B cell (primary cell): Measurements from ENCODE around the gene IGSF9B. TPM values are rescaled to one million over a fixed set of nuclear protein-coding genes. Genes with fewer than 3 reads are reported as not detected.
"Not testable (repeated sequence)": the region's sequence is repeated elsewhere in the genome, so short reads cannot be mapped to it uniquely, and the experiment has no call there.

Experiments used
- ATAC-seq: fragments of 200-7000 bp; cut with Tn5 transposase; one replicate; pipeline ENCODE4 v1.10.0; 2021; ENCODE audit warnings: low read depth, mild to moderate bottlenecking, moderate number of reproducible peaks, moderate library complexity
- CTCF ChIA-PET: fragments of 350-600 bp; sonication (Branson Sonifier 250); formaldehyde crosslinking; loops from one replicate; lab custom pipeline; 2021; ENCODE audit warnings: antibody characterized with exemption, inconsistent platforms; lab: Charles Lee
- POLR2A ChIA-PET: fragments of 350-600 bp; sonication (Branson Sonifier 250); formaldehyde crosslinking; loops from one replicate; lab custom pipeline; 2021; ENCODE audit warnings: antibody characterized with exemption; lab: Charles Lee
- DNase-seq: peaks from one replicate; pipeline ENCODE4 v3.0.0; 2013
- H2AFZ ChIP-seq: 2 replicates; pipeline ENCODE4 v1.6.1; 2012; ENCODE audit warnings: mild to moderate bottlenecking, low read depth, low read length; ENCODE audit not compliant: insufficient read depth, poor library complexity, severe bottlenecking
- H3K27ac ChIP-seq, 2 donors: 1 replicate in 1 of 2; 2 replicates in 1 of 2; pipeline ENCODE4 v1.5.1; 2012 to 2013; ENCODE audit warnings: low read length in 2 of 2, mild to moderate bottlenecking in 2 of 2, moderate library complexity in 1 of 2
- H3K27me3 ChIP-seq, 4 experiments: fragments of 200-600 bp in 1 of 4; sonication (generic) in 1 of 4; replicated peaks in 1 of 4; 1 replicate in 2 of 4; 2 replicates in 2 of 4; pipeline versions ENCODE4 v1.6.1 to v1.7.0; 2013 to 2016; ENCODE audit warnings: low read length in 3 of 4, mild to moderate bottlenecking in 2 of 4, mixed read lengths in 1 of 4, moderate library complexity in 1 of 4; ENCODE audit not compliant: insufficient read depth in 4 of 4, control insufficient read depth in 3 of 4; ENCODE audit errors: control extremely low read depth in 1 of 4
- H3K36me3 ChIP-seq, 2 experiments: replicated peaks in 1 of 2; 1 replicate in 1 of 2; 2 replicates in 1 of 2; pipeline versions ENCODE4 v1.6.1 to v1.7.1; 2013; ENCODE audit warnings: low read length in 1 of 2; ENCODE audit not compliant: insufficient read depth in 2 of 2, control insufficient read depth in 1 of 2; ENCODE audit errors: control extremely low read depth in 1 of 2, extremely low read depth in 1 of 2
- H3K4me1 ChIP-seq, 2 donors: fragments of 200-600 bp in 1 of 2; sonication (generic) in 1 of 2; 1 replicate in 1 of 2; 2 replicates in 1 of 2; pipeline versions ENCODE4 v1.5.1 to v1.6.1; 2013 to 2017; ENCODE audit warnings: low read length in 2 of 2; ENCODE audit not compliant: control insufficient read depth in 2 of 2, insufficient read depth in 2 of 2
- H3K4me2 ChIP-seq: replicated peaks from 2 replicates; pipeline ENCODE3; 2012; ENCODE audit warnings: mild to moderate bottlenecking, low read depth, low read length; ENCODE audit not compliant: poor library complexity, severe bottlenecking
- H3K4me3 ChIP-seq, 5 experiments: fragments of 200-600 bp in 1 of 5; sonication (generic) in 1 of 5; 1 replicate in 3 of 5; 2 replicates in 2 of 5; pipeline versions ENCODE4 v1.5.1 to v1.7.0; 2011 to 2016; ENCODE audit warnings: low read length in 4 of 5, mild to moderate bottlenecking in 4 of 5, low read depth in 2 of 5, control low read depth in 1 of 5, moderate library complexity in 1 of 5; ENCODE audit not compliant: insufficient read depth in 1 of 5; ENCODE audit errors: control extremely low read depth in 1 of 5, extremely low read depth in 1 of 5
- H3K79me2 ChIP-seq: fragments of 200-600 bp; sonication (generic); one replicate; pipeline ENCODE4 v1.6.0; 2016; ENCODE audit warnings: low read length; ENCODE audit not compliant: control insufficient read depth, insufficient read depth
- H3K9ac ChIP-seq: fragments of 200-600 bp; sonication (generic); 2 replicates; pipeline ENCODE4 v1.6.1; 2017; ENCODE audit warnings: mild to moderate bottlenecking, low read length, moderate library complexity
- H3K9me3 ChIP-seq, 3 donors: one replicate each; pipeline versions ENCODE4 v1.6.1 to v1.7.1; 2013; ENCODE audit warnings: low read length in 2 of 3; ENCODE audit not compliant: control insufficient read depth in 2 of 3, insufficient read depth in 1 of 3; ENCODE audit errors: control extremely low read depth in 1 of 3
- H4K20me1 ChIP-seq: 2 replicates; pipeline ENCODE4 v1.6.0; 2012; ENCODE audit warnings: mild to moderate bottlenecking, low read length; ENCODE audit not compliant: insufficient read depth, control insufficient read depth, poor library complexity, severe bottlenecking
- H3K27ac Mint-ChIP-seq: one replicate; pipeline ENCODE4 v1.8.0; 2021; ENCODE audit warnings: mixed read lengths
- H3K27me3 Mint-ChIP-seq: one replicate; pipeline ENCODE4 v1.8.0; 2021; ENCODE audit warnings: mixed read lengths
- H3K4me1 Mint-ChIP-seq: one replicate; pipeline ENCODE4 v1.8.0; 2021; ENCODE audit warnings: mixed read lengths
- H3K4me3 Mint-ChIP-seq: one replicate; pipeline ENCODE4 v1.8.0; 2021; ENCODE audit warnings: mixed read lengths
- H3K9me3 Mint-ChIP-seq: one replicate; pipeline ENCODE4 v1.8.0; 2022; ENCODE audit warnings: mixed read lengths; ENCODE audit not compliant: insufficient read depth
- EZH2 ChIP-seq: IDR thresholded peaks from 2 replicates; pipeline ENCODE4 v1.6.1; 2012; ENCODE audit warnings: borderline replicate concordance, low read depth, mild to moderate bottlenecking, moderate library complexity, low read length; ENCODE audit not compliant: insufficient read depth, poor library complexity, severe bottlenecking
- WGBS: methylation state at CpG from one replicate; pipeline ENCODE4 v1.1.5; 2013; ENCODE audit warnings: missing lambda C conversion rate; ENCODE audit not compliant: insufficient coverage; 5-methylcytosine and 5-hydroxymethylcytosine counted together
- intact Hi-C: fragments of 100-400 bp; cut with micrococcal nuclease; formaldehyde crosslinking; loops from one replicate; pipeline ENCODE4 v1.10.0; 2022
- polyA plus RNA-seq: library from polyadenylated mRNA; depleted of rRNA; stranded (reverse); fragments of >200 nt; gene quantifications from 2 replicates; pipeline ENCODE4 v1.2.3, GENCODE V29; 2012
- total RNA-seq, 2 donors: library from RNA; stranded (reverse); fragments of 120-200 nt in 1 of 2; gene quantifications; 1 replicate in 1 of 2; 2 replicates in 1 of 2; pipeline versions ENCODE4 v1.2.3 to v1.2.4, GENCODE V29; 2013 to 2022
- TF ChIP-seq, protein P1 (sequence below): fragments of 200-600 bp; IDR thresholded peaks from one replicate; pipeline ENCODE4 v1.8.0; 2022; ENCODE audit warnings: antibody characterized with exemption, mild to moderate bottlenecking

IGSF9B gene
- total and polyA plus RNA-seq, 2 donors (not counting 1 experiment from before 2014, with no cell fraction given), result 0.15 to 0.37 TPM

DNA sequence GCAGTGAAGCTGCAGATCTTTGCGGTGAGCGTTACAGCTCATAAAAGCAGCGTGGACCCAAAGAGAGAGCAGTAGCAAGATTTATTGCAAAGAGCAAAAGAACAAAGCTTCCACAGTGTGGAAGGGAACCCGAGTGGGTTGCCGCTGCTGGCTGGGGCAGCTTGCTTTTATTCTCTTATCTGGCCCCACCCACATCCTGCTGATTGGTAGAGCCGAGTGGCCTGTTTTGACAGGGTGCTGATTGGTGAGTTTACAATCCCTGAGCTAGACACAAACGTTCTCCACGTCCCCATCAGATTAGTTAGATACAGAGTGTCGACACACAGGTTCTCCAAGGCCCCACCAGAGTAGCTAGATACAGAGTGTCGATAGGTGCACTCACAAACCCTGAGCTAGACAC is 45.6 kb upstream of the IGSF9B start:
- ATAC-seq, H3K9me3 Mint-ChIP-seq, H3K36me3 ChIP-seq, H3K4me1 Mint-ChIP-seq, POLR2A ChIA-PET, H3K79me2 ChIP-seq, H3K27ac Mint-ChIP-seq, H4K20me1 ChIP-seq, H3K4me2 ChIP-seq, H3K27me3 Mint-ChIP-seq, H3K27ac ChIP-seq, H3K4me3 ChIP-seq, H3K4me1 ChIP-seq, CTCF ChIA-PET, DNase-seq, H3K9me3 ChIP-seq, intact Hi-C loops, H2AFZ ChIP-seq, H3K9ac ChIP-seq, H3K4me3 Mint-ChIP-seq, H3K27me3 ChIP-seq: not testable (repeated sequence)
- WGBS, result 75% methylated on average over 8 of the region's 10 CpGs

DNA sequence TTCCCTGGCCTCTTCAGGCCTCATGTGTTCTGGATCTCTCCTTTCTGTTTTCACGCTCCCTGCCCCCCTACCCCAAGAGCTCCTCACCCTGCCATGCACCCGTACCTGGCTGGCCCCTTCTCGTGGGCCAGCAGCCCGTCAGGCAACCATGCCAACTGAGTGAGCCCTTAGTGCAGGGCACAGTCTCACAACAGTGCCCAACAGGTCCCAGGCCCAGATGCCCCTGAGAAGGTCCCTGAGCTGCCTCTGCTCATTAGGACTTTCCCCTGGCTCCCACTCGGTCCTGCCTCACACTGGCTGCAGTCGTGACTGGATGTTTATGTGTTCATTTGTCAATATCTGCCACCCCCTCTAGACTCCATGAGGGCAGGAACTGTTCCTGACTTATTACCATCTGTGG is 44.8 kb upstream of the IGSF9B start:
- H2AFZ ChIP-seq, result no peak overlapping the region
- no peak overlapping the region for H3K4me3 Mint-ChIP-seq
- TF ChIP-seq EZH2, result no peak
- TF ChIP-seq, protein P1, sequence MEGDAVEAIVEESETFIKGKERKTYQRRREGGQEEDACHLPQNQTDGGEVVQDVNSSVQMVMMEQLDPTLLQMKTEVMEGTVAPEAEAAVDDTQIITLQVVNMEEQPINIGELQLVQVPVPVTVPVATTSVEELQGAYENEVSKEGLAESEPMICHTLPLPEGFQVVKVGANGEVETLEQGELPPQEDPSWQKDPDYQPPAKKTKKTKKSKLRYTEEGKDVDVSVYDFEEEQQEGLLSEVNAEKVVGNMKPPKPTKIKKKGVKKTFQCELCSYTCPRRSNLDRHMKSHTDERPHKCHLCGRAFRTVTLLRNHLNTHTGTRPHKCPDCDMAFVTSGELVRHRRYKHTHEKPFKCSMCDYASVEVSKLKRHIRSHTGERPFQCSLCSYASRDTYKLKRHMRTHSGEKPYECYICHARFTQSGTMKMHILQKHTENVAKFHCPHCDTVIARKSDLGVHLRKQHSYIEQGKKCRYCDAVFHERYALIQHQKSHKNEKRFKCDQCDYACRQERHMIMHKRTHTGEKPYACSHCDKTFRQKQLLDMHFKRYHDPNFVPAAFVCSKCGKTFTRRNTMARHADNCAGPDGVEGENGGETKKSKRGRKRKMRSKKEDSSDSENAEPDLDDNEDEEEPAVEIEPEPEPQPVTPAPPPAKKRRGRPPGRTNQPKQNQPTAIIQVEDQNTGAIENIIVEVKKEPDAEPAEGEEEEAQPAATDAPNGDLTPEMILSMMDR, result no peak
- H3K27ac ChIP-seq, result no peak overlapping the region
- H3K27ac Mint-ChIP-seq, result no peak overlapping the region
- H3K9me3 ChIP-seq, result no peaks in the 10 kb centered on the region
- H3K27me3 Mint-ChIP-seq, result peaks cover 10% of the 10 kb centered on the region
- ATAC-seq, result no peak
- no peaks in the 10 kb centered on the region for H3K4me1 Mint-ChIP-seq
- no peaks in the 10 kb centered on the region for H4K20me1 ChIP-seq
- ChIA-PET POLR2A (no interaction called here), CTCF (no interaction called here)
- no peaks in the 10 kb centered on the region for H3K9me3 Mint-ChIP-seq
- intact Hi-C loops, result no loop called here
- H3K36me3 ChIP-seq, result no peaks in the 10 kb centered on the region
- H3K27me3 ChIP-seq, result no peaks in the 10 kb centered on the region
- H3K4me3 ChIP-seq, result no peak overlapping the region
- no peak overlapping the region for H3K9ac ChIP-seq
- H3K79me2 ChIP-seq, result no peaks in the 10 kb centered on the region
- no peak overlapping the region for H3K4me2 ChIP-seq
- 84% methylated on average over 4 of the region's 6 CpGs for WGBS
- no peaks in the 10 kb centered on the region for H3K4me1 ChIP-seq
- DNase-seq, result no peak
